WERI-Rb-1 (cell line): Measurements from ENCODE around the gene MRPS27.

Experiments used
- DNase-seq: peaks from one replicate; pipeline ENCODE4 v3.0.0-alpha.2; 2020
- H3K27ac ChIP-seq: fragments of 250-450 bp; sonication (Bioruptor Pico); 2 replicates; pipeline ENCODE4 v1.5.1; 2020; ENCODE audit warnings: mild to moderate bottlenecking, moderate library complexity
- H3K27me3 ChIP-seq: fragments of 250-450 bp; sonication (Bioruptor Pico); 2 replicates; pipeline ENCODE4 v1.5.1; 2021; ENCODE audit warnings: mild to moderate bottlenecking, low read depth, moderate library complexity; ENCODE audit not compliant: insufficient read depth, severe bottlenecking
- H3K36me3 ChIP-seq: fragments of 250-450 bp; sonication (Bioruptor Pico); 2 replicates; pipeline ENCODE4 v1.5.1; 2020; ENCODE audit warnings: mild to moderate bottlenecking, moderate library complexity
- H3K4me3 ChIP-seq: 2 replicates; pipeline ENCODE4 v1.5.1; 2011; ENCODE audit warnings: low read depth, mild to moderate bottlenecking, control low read depth, low read length
- H3K9me3 ChIP-seq: fragments of 250-450 bp; sonication (Bioruptor Pico); 2 replicates; pipeline ENCODE4 v1.5.1; 2021; ENCODE audit warnings: mild to moderate bottlenecking, moderate library complexity; ENCODE audit not compliant: severe bottlenecking
- CTCF ChIP-seq: IDR thresholded peaks from 2 replicates; pipeline ENCODE4 v1.5.1; 2011; ENCODE audit warnings: low read depth, mild to moderate bottlenecking, control low read depth, inconsistent platforms, low read length

Gene MRPS27

GRCh38 chr5:72242796-72243475 lies 77.1 kb downstream of the MRPS27 start:
- no peak for DNase-seq
- Histone ChIP-seq H3K36me3 (no peaks in the 10 kb centered on the region; the same call in 1 of the 2 replicates), H3K27ac (peak overlapping the region; percentile 76), H3K4me3 (no peak overlapping the region), H3K27me3 (no peaks in the 10 kb centered on the region), H3K9me3 (no peaks in the 10 kb centered on the region)
- TF ChIP-seq CTCF = no peak

- Histone ChIP-seq H3K36me3 (peaks cover 6% of the 10 kb centered on the region), H3K9me3 (no peaks in the 10 kb centered on the region), H3K4me3 (no peak overlapping the region), H3K27ac (no peak overlapping the region), H3K27me3 (no peaks in the 10 kb centered on the region)
- TF ChIP-seq CTCF = no peak
- DNase-seq = no peak
These were observed 78.6 kb downstream of the MRPS27 start for GRCh38 chr5:72241346-72242003.

- H3K27me3 ChIP-seq = no peaks in the 10 kb centered on the region
- no peak for DNase-seq
- TF ChIP-seq CTCF = no peak
- H3K4me3 ChIP-seq = no peak overlapping the region
- no peaks in the 10 kb centered on the region for H3K9me3 ChIP-seq
- H3K36me3 ChIP-seq = peaks cover 11% of the 10 kb centered on the region
- H3K27ac ChIP-seq = no peak overlapping the region
These were observed 81.2 kb downstream of the MRPS27 start for GRCh38 chr5:72238712-72239445.

- Histone ChIP-seq H3K27ac (no peak overlapping the region), H3K9me3 (no peaks in the 10 kb centered on the region), H3K27me3 (no peaks in the 10 kb centered on the region), H3K36me3 (peaks cover 11% of the 10 kb centered on the region), H3K4me3 (no peak overlapping the region)
- DNase-seq = no peak
- no peak for TF ChIP-seq CTCF
These were observed 82.2 kb downstream of the MRPS27 start for GRCh38 chr5:72237879-72238278.

- Histone ChIP-seq H3K9me3 (no peaks in the 10 kb centered on the region), H3K4me3 (no peak overlapping the region), H3K27me3 (no peaks in the 10 kb centered on the region), H3K36me3 (peaks cover 11% of the 10 kb centered on the region), H3K27ac (no peak overlapping the region)
- TF ChIP-seq CTCF = no peak
- no peak for DNase-seq
These were observed 82.6 kb downstream of the MRPS27 start for GRCh38 chr5:72237415-72237814.
